HTERT RPE-1 (cell line): ENCODE measurements around the gene BAX.

ENCODE experiments used
- in situ Hi-C: fragments of 300-500 bp; cut with MboI; formaldehyde crosslinking; loops from 4 replicates; pipeline ENCODE4 v1.14.3; 2020; ENCODE audit warnings: low sequenced_read_pairs

Gene BAX

GRCh38 chr19:48961673-48962028 lies 7.0 kb downstream of the BAX start:
- in situ Hi-C loops = no loop called here

DNA sequence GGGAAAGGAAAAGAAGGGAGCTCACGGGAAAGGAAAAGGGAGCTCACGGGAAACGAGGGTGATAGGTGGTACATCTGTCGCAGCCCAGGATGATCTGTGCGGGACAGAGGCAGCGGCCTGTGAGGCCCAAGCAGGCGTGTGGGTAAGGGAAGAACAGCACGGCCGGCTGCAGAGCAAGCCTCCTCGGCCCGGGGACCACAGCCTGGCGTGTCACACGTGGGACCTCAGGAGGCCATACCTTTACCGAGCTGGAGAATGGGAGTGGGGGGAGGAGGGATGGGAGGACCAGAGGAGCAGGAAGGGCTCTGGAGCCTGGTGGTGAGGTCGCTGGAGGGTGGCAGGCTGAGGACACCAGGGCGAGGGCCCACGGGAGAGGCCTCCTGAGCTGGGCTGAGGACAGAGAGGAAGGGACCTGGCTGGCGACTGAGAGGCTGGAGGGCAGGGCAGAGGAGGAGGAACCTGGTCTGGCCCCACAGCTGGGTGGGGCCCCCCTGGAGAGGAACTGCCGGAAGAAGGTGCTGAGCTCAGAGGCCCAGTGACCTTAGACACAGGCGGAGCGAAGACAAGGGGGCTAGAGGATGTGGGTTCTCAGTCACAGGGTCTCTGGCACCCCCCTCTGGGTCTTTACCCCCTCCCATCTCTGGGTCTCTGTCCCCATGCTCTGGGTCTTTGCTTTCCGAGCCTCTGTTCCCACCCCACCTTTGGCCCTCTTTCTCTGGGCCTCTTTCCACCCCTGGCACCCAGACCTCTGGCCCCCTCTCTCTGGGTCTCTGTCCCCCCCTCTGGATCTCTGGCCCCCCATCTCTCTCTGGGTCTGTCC lies 7.6 kb downstream of the BAX start:
- in situ Hi-C loops = no loop called here

DNA sequence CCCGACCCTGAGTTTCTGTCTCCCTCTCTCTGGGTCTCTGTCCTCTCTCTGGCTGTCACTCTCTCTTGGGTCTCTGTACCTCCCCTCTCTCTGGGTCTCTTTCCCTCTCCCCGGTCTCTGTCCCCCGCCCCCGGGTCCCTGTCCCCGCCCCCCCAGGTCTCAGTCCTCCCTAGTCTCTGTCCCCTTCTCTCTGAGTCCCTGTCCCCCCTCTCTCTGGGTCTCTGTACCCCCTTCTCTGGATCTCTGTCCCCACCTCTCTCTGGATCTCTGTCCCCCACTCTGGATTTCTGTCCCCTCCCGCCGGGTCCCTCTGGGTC lies 8.1 kb downstream of the BAX start:
- in situ Hi-C loops = no loop called here

DNA sequence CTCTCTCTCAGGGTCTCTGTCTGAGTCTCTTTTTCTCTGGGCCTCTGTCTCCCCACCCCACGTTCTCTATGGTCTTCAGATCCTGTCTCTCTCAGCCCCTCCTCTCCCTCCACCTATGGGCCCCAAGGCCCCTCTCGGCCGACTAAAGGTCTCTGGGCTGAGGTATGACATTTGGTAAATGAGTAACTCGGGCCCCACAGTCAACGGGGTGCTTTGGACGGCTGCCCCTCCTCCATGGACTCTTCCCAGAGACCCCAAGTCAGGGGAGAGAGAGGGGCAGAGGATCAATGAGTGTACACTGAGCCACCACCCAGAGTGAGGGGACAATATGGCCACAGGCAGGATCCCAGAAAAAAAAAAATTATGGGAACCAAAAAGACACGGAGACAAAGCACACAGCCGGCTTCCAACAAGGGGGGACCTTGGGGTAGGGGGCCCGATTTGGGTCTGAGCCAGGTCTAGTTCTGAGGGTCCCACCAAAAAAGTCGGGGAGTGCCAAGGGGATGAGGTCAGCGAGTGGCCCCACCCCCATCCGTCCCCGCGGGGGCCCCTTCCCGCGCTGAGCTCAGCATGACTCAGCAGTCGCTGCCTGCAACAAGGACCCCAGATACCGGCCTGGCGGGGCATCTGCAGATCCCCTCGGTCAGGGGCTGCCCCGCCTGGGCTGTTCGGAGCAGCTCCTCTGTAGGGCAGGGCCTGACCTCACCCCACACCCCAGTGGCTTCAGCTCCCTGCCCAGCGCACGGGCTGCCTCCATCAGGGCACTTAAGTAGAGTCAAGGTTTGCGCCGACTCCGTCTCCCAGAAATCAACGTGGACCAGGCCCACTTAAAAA lies 8.9 kb downstream of the BAX start:
- in situ Hi-C loops = no loop called here

DNA sequence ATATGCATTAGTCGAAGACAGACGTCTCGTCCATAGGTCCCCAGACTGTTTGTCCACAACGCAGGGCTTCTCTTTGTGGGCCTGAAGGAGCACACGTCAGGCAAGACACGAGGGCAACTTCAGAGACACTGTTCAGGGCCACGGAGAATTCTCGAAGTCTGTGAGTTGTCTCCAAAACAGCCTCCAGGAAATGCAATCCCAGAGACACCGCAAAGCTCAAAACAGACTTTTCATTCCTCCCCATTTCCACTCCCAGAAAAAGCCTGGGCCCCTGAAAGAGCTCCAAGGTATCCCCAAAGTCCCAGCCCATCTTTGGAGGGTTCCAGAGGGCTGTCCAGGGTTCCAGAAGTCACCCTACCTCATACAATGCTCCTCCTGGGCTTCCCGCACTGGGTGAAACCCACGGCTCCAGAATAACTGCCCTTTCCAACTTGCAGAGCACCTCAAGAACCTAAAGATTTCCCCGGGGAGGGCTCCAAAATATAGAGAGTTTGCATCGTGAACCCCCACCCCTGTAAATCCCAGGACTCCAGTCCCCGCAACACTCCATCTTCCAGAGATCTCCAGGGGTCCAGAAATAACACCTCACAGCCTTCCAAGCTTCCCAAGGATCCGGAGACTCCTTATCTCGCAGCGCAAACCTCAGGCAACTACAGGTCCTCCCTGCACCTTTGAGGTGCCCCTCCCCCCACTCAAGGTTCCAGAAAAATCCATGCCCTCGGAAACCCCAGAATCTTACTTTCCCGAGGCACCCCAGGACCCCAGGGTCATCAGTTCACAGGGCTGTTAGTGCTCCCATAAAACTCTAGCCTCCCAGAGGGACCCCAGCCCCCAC lies 9.7 kb downstream of the BAX start:
- in situ Hi-C loops = no loop called here

DNA sequence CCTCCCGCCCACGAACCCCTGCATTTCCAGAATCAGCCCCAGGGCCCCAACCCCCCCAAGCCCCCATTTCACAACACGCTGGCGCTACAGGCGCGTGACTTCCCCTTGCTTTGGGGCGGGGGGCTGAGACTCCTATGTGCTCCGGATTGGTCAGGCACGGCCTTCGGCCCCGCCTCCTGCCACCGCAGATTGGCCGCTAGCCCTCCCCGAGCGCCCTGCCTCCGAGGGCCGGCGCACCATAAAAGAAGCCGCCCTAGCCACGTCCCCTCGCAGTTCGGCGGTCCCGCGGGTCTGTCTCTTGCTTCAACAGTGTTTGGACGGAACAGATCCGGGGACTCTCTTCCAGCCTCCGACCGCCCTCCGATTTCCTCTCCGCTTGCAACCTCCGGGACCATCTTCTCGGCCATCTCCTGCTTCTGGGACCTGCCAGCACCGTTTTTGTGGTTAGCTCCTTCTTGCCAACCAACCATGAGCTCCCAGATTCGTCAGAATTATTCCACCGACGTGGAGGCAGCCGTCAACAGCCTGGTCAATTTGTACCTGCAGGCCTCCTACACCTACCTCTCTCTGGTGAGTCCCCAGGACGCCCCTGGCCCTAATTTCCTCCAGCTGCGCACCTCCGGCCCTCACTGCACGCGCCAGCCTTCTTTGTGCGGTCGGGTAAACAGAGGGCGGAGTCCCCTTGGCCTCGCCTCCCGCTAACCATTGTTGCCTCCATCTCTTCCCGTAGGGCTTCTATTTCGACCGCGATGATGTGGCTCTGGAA lies 10.5 kb downstream of the BAX start, which contains the start of gene FTL:
FTL (plus strand) TSS at position 270 of the 766 bp plus-strand sequence; CDS start at position 469, 199 bp downstream.
- in situ Hi-C loops = no loop called here

DNA sequence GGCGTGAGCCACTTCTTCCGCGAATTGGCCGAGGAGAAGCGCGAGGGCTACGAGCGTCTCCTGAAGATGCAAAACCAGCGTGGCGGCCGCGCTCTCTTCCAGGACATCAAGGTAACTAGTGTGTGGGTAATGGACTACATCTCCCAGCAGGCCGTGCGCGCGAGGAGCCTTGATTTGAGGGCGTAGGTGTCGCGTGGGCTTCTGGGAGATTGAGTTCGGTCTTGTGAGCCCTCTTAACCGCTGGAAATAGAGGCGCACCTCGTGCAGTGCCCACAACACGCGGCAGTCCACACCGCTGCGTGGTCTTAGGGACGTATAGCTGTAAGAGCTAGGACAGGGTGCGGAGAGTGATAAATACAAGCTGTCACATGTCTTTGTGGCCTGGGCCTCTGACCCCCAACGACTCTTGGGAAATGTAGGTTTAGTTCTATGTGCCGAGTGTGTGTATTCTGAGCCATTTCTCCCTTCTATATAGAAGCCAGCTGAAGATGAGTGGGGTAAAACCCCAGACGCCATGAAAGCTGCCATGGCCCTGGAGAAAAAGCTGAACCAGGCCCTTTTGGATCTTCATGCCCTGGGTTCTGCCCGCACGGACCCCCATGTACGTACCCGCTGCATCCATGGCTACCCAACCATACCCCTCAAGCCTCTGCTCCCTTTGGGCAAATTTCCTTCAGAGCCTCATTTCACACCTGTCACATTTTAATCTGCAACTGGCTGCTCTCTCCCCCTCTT lies 11.3 kb downstream of the BAX start:
- in situ Hi-C loops = no loop called here

DNA sequence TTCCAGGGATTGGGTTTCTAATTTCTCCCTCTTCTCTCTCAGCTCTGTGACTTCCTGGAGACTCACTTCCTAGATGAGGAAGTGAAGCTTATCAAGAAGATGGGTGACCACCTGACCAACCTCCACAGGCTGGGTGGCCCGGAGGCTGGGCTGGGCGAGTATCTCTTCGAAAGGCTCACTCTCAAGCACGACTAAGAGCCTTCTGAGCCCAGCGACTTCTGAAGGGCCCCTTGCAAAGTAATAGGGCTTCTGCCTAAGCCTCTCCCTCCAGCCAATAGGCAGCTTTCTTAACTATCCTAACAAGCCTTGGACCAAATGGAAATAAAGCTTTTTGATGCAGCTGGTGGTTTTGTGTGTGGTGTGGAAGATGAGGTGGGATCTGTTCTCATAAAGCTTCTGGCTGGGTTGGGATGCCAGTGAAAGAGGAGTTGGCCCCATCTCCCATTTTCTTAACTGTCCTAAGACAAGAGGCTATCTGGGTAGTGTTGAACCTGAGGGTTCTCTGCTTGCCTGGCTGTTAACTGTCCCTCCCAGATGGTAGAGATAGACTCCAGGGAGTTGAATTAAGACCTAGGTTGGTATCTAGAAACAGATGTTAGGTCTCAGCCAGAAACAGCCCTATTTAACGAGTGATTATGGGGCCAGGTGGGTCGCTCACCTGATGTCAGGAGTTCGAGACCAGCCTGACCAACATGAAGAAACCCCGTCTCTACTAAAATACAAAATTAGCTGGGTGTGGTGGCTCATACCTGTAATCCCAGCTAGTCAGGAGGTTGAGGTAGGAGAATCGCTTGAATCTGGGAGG lies 12.1 kb downstream of the BAX start:
- in situ Hi-C loops = no loop called here

GRCh38 chr19:48967346-48968178 lies 12.9 kb downstream of the BAX start:
- in situ Hi-C loops = no loop called here

- in situ Hi-C loops = no loop called here
These were observed 13.5 kb downstream of the BAX start for GRCh38 chr19:48968179-48968661.

GRCh38 chr19:48968813-48969218 lies 14.1 kb downstream of the BAX start:
- in situ Hi-C loops = no loop called here

DNA sequence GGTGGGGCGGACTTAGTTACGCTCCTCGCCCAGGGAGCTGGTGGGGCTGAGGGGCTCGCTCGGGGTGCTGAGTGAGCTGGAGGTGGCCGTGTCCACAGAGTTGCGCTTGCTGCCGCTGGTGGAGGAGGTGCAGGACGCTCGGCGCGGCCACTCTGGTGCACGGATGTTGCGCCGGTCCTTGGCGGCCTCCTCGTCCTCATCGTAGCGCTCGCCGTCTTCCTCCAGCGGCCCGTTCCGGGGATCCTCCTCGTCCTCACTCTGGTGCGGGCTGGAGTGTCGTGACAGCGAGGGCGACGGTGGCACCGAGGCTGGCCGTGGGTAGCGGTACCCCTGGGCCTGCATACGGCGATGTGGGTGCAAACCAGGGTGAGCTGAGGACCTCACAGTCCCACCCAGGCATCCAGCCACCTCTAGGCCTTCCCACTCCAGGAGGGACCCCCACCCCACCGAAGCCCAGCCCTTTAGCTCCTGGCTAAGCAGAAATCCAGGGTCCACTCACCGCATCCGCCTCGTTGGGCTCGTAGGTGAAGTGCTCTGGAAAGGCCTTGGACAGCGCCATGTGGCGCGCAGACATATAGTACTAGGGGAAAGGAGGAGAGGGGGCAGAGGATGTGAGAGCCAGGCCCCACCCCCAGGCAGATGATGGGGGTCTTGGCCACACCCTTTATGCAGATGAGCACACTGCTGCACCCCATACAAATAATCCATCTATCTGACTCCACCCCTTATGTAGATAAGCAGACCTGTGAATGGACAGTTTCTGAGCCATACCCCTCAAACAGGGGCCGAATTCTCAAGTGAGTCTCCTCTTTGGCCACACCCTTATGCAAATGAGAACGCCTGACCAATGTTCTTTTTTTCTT lies 14.8 kb downstream of the BAX start:
- in situ Hi-C loops = no loop called here

- in situ Hi-C loops = no loop called here
These were observed 15.6 kb downstream of the BAX start for GRCh38 chr19:48970139-48970766.

GRCh38 chr19:48970923-48971395 lies 16.3 kb downstream of the BAX start:
- in situ Hi-C loops = no loop called here

DNA sequence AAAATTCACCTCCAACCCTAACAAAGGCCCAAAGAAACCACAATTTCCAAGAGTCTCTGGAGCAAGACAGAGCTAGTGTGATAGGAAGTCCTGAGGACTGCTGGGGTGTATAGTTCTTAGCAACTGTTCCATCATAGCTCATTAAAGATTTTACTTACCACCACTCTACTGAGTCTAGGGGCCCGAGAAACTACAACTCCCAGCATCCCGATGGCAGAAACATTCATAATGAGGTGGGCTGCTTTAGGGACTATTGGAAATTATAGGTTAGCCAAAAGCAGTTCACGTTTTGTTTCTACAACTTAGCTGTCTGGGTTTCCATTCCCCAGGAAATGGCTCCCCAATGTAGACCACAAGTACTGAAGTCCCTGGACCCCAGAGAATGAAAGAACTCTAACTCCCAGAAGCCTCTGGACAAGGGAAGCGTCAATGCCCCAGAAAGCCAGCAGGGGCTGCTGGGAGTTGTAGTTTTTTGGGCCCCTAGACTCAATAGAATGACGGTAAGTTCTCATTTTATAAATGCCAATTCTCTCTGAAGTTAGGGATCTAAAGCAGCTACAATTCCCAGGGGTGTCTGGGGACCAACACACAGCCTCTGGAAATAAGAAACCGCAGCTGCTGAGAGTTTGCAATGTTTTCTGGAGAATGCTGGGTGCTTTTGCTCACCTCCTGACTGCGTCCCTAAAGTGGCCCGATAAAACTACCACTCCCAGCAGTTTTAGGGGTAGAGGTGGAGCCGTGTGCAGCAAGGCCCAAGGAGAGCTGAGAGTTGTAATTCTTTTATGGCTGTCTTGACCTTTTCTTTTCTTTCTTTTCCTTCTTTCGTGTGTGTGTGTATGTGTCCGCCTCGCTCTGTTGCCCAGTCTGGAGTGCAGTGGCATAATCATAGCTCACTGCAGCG lies 21.5 kb downstream of the BAX start:
- in situ Hi-C loops = no loop called here

DNA sequence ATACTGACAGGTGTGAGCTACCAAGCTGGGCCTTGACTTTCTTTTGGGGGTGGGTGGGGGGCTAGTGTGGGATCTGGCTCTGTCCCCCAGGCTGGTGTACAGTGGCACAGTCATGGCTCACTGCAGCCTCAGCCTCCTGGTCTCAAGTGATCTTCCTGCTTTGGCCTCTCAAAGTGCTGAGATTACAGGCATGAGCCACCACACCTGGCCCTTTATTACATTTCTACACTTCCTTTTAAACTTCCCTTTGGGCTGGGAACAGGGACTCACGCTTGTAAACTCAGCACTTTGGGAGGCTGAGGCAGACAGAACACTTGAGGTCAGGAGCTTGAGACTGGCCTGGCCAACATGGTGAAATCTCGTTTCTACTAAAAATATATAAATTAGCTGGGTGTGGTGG lies 22.4 kb downstream of the BAX start:
- in situ Hi-C loops = no loop called here
